ENCODE results near the gene CD93.

CD93 gene

DNA sequence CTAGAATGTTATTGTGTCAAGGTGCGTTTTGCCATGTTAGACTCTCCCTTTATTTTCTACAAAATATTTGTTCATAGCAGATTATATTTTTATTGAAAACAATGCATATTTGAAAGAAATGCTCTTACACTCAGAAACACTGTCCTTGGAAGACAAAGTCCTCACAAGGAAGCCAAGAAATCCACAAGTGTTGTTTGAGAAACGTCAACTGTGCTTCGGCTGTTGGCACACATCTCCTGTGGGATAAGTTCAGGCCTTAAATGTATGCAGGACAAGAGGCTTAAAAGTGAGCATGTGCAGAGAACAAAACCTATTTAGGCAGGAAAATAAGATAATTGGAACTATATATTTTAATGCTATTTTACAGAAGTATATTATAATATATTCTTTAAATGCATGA, 27.1 kb downstream of the CD93 start:
- CTCF ChIA-PET: no interaction called here
- DNase-seq: no peak
- no peaks in the 10 kb centered on the region for H3K9me3 Mint-ChIP-seq
- H3K36me3 Mint-ChIP-seq: no peaks in the 10 kb centered on the region
- H3K4me1 Mint-ChIP-seq: no peaks in the 10 kb centered on the region
- H3K27ac Mint-ChIP-seq: no peak overlapping the region
- H3K27me3 Mint-ChIP-seq: peaks cover 16% of the 10 kb centered on the region
- H3K4me3 Mint-ChIP-seq: no peak overlapping the region

DNA sequence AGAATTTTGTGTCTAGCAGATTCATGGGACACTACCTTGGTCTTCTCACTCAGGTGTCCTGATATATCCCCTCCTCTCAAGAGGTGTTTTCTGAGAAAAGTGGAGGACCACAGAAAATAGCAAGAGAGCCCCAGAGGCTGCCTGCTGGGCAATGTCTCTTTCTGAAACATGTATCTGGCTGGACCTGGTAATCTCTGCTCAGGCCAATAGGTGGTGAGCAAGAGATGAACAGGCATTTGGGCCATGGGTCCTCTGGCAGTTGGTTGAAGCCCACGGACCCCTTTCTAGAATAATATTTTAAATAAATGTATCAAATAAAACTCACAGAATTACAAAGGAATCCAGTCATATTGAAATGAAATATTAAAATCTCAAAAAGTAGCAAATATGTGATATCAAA, 27.9 kb downstream of the CD93 start:
- Mint-ChIP-seq H3K36me3 (no peaks in the 10 kb centered on the region), H3K27me3 (peaks cover 19% of the 10 kb centered on the region), H3K4me1 (no peaks in the 10 kb centered on the region), H3K9me3 (no peaks in the 10 kb centered on the region), H3K4me3 (no peak overlapping the region), H3K27ac (no peak overlapping the region)
- CTCF ChIA-PET: no interaction called here
- no peak for DNase-seq

- Mint-ChIP-seq H3K9me3 (no peaks in the 10 kb centered on the region), H3K27ac (no peak overlapping the region), H3K36me3 (no peaks in the 10 kb centered on the region), H3K4me3 (no peak overlapping the region), H3K4me1 (no peaks in the 10 kb centered on the region), H3K27me3 (peaks cover 56% of the 10 kb centered on the region)
- DNase-seq: no peak
- CTCF ChIA-PET: interaction anchor here (1.8 kb wide), 1 partner anchor 192 kb away, joined by 5 read pairs; no protein-coding TSS in a partner anchor
Measured at GRCh38 chr20:23052904-23053303, 33.2 kb downstream of the CD93 start.

- no peaks in the 10 kb centered on the region for H3K4me1 Mint-ChIP-seq
- H3K4me3 Mint-ChIP-seq: no peak overlapping the region
- no peak overlapping the region for H3K27ac Mint-ChIP-seq
- H3K9me3 Mint-ChIP-seq: no peaks in the 10 kb centered on the region
- H3K36me3 Mint-ChIP-seq: no peaks in the 10 kb centered on the region
- peaks cover 74% of the 10 kb centered on the region for H3K27me3 Mint-ChIP-seq
- peak; percentile 30 for DNase-seq
- CTCF ChIA-PET: interaction anchor here (0.6 to 3.1 kb wide), 11 partner anchors 10 to 355 kb away, joined by 3 to 28 read pairs (median 3); partner anchors contain the start of gene CD93
Measured at GRCh38 chr20:23050847-23051627, 35.1 kb downstream of the CD93 start.

GRCh38 chr20:23050076-23050838, 35.9 kb downstream of the CD93 start:
- CTCF ChIA-PET: interaction anchor here (0.8 to 3.1 kb wide), 8 partner anchors 10 to 354 kb away, joined by 3 to 28 read pairs (median 4); partner anchors contain the start of gene CD93
- H3K9me3 Mint-ChIP-seq: no peaks in the 10 kb centered on the region
- H3K27me3 Mint-ChIP-seq: peaks cover 74% of the 10 kb centered on the region
- no peaks in the 10 kb centered on the region for H3K36me3 Mint-ChIP-seq
- no peak overlapping the region for H3K4me3 Mint-ChIP-seq
- no peak for DNase-seq
- H3K4me1 Mint-ChIP-seq: no peaks in the 10 kb centered on the region
- no peak overlapping the region for H3K27ac Mint-ChIP-seq

GRCh38 chr20:23049201-23050075, 36.7 kb downstream of the CD93 start, which contains the start of gene THBD:
THBD (minus strand) TSS chr20:23049672; CDS start chr20:23049504, 168 bp downstream.
- Mint-ChIP-seq H3K27me3 (peaks cover 74% of the 10 kb centered on the region), H3K27ac (no peak within 1 kb of the TSS), H3K9me3 (no peaks in the 10 kb centered on the region), H3K4me3 (no peak within 1 kb of the TSS), H3K36me3 (no peaks in the 10 kb centered on the region), H3K4me1 (no peaks in the 10 kb centered on the region)
- CTCF ChIA-PET: interaction anchor here (1.4 to 3.1 kb wide), 3 partner anchors 11 to 354 kb away, joined by 3 to 14 read pairs (median 5); no protein-coding TSS in a partner anchor
- DNase-seq: no peak

GRCh38 chr20:23048283-23049200, 37.6 kb downstream of the CD93 start:
- Mint-ChIP-seq H3K27me3 (peaks cover 78% of the 10 kb centered on the region), H3K27ac (no peak overlapping the region), H3K4me1 (no peaks in the 10 kb centered on the region), H3K9me3 (no peaks in the 10 kb centered on the region), H3K36me3 (no peaks in the 10 kb centered on the region), H3K4me3 (no peak overlapping the region)
- CTCF ChIA-PET: interaction anchor here (2.0 to 3.1 kb wide), 2 partner anchors 153 to 187 kb away, joined by 5 to 14 read pairs; no protein-coding TSS in a partner anchor
- peak; percentile 46 for DNase-seq

DNA sequence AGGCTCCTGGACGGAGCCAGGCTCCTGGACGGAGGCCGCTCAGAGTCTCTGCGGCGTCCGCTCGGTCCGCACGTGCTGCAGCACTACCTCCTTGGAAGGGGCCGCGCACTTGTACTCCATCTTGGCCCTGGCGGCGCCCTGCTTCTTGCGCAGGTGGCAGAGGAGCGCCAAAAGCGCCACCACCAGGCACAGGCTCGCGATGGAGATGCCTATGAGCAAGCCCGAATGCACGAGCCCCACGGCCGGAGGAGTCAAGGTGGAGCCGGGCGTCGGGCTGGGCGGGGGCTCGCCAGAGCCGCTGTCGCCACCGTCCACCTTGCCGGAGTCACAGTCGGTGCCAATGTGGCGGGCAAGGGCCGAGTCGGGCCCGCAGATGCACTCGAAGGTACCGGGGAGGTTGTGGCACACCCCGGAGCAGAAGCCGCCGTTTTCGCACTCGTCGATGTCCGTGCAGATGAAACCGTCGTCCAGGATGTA, 38.3 kb downstream of the CD93 start:
- no peak for DNase-seq
- CTCF ChIA-PET: interaction anchor here (2.0 kb wide), 1 partner anchor 187 kb away, joined by 5 read pairs; no protein-coding TSS in a partner anchor
- no peak overlapping the region for H3K27ac Mint-ChIP-seq
- no peak overlapping the region for H3K4me3 Mint-ChIP-seq
- no peaks in the 10 kb centered on the region for H3K9me3 Mint-ChIP-seq
- H3K36me3 Mint-ChIP-seq: no peaks in the 10 kb centered on the region
- H3K27me3 Mint-ChIP-seq: peaks cover 73% of the 10 kb centered on the region
- no peaks in the 10 kb centered on the region for H3K4me1 Mint-ChIP-seq

DNA sequence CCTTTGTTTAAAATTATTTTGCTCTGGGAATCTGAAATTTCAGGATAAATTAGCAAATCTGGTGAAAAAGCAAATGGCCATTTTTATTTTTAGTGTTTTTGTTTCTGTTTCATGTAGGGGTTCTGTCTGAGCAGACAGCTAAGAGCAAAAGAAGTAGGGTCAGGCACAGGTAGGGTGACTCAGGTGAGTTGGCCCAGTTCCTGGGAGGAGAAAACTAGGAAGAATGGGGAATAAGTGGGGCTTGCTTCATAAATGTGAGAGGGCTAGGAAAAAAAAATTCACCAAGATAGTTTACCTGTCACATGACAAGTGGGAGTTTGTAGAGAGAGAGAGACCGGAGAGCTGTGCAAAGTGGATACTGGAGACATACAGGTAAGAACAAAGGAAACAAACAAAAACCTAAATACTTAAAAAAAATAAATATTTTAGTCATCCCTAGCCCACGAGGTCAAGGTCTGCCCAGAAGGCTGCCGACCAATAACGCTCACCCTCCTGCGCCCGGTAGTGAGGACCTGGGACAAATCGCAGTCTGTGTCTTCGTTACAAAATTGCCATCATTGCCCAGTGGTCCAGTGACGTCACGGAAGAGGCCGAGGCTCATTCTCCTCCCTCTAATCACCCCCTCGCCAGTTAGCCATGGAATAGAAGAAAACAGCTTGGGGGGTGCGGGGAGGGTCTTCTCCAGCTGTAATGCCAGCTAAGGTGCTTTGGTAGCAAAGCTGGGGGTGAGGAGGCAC, 39.0 kb downstream of the CD93 start:
- no peak overlapping the region for H3K4me3 Mint-ChIP-seq
- DNase-seq: no peak
- H3K36me3 Mint-ChIP-seq: no peaks in the 10 kb centered on the region
- H3K9me3 Mint-ChIP-seq: no peaks in the 10 kb centered on the region
- peaks cover 69% of the 10 kb centered on the region for H3K27me3 Mint-ChIP-seq
- no peak overlapping the region for H3K27ac Mint-ChIP-seq
- H3K4me1 Mint-ChIP-seq: no peaks in the 10 kb centered on the region
- CTCF ChIA-PET: interaction anchor here (2.0 kb wide), 1 partner anchor 188 kb away, joined by 5 read pairs; no protein-coding TSS in a partner anchor

- CTCF ChIA-PET: interaction anchor here (0.8 to 1.0 kb wide), 2 partner anchors 189 to 355 kb away, joined by 3 to 4 read pairs; no protein-coding TSS in a partner anchor
- Mint-ChIP-seq H3K36me3 (no peaks in the 10 kb centered on the region), H3K4me1 (no peaks in the 10 kb centered on the region), H3K9me3 (no peaks in the 10 kb centered on the region), H3K4me3 (no peak overlapping the region), H3K27ac (no peak overlapping the region), H3K27me3 (peaks cover 64% of the 10 kb centered on the region)
- no peak for DNase-seq
Measured at GRCh38 chr20:23046431-23046830, 39.7 kb downstream of the CD93 start.

- Mint-ChIP-seq H3K27ac (no peak overlapping the region), H3K27me3 (peaks cover 35% of the 10 kb centered on the region), H3K4me3 (no peak overlapping the region), H3K4me1 (no peaks in the 10 kb centered on the region), H3K36me3 (no peaks in the 10 kb centered on the region), H3K9me3 (no peaks in the 10 kb centered on the region)
- DNase-seq: no peak
- CTCF ChIA-PET: interaction anchor here (1.5 kb wide), 1 partner anchor 192 kb away, joined by 6 read pairs; no protein-coding TSS in a partner anchor
Measured at GRCh38 chr20:23043376-23043775, 42.7 kb downstream of the CD93 start.

DNA sequence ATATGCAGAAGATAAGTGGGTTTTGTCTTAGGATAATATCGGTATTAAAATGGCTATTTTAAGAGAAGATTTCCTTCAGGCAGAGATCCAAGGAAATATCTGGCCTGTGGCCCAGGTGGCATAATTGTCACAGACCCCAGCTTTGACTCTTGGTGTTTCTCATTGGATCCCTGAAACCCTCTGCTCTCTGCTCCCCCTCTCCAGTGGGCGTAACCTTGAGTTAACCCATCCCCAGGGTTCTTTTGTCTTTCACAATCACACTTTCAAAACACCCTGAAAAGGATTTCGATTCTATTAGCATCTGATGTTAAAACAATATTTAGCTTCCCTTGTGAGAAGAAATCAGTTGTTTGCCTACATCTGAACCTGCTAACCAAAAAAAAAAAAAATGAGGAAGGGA, 43.9 kb downstream of the CD93 start:
- CTCF ChIA-PET: no interaction called here
- Mint-ChIP-seq H3K27me3 (peaks cover 24% of the 10 kb centered on the region), H3K4me1 (no peaks in the 10 kb centered on the region), H3K9me3 (no peaks in the 10 kb centered on the region), H3K36me3 (no peaks in the 10 kb centered on the region), H3K27ac (no peak overlapping the region), H3K4me3 (no peak overlapping the region)
- DNase-seq: no peak
